Kidney glomerular epithelial cell (primary cell): ENCODE results near the gene SRCIN1.
"Not testable (repeated sequence)": the region's sequence is repeated elsewhere in the genome, so short reads cannot be mapped to it uniquely, and the experiment has no call there.

Source experiments
- DNase-seq: peaks from one replicate; lab custom pipeline; 2025; lab: John Stamatoyannopoulos, UW

SRCIN1 gene

GRCh38 chr17:38605841-38606645 is at the start of gene SRCIN1:
SRCIN1 (minus strand) TSS chr17:38605952; CDS start chr17:38605705, 247 bp downstream.
- DNase-seq = no peak

GRCh38 chr17:38654411-38655398 is 49.0 kb upstream of the SRCIN1 start:
- DNase-seq = no peak

- no peak for DNase-seq
Measured at GRCh38 chr17:38653679-38654078, 47.9 kb upstream of the SRCIN1 start.

GRCh38 chr17:38653230-38653629 is 47.5 kb upstream of the SRCIN1 start:
- DNase-seq = no peak

- DNase-seq = not testable (repeated sequence)
Measured at GRCh38 chr17:38650653-38651173, 45.0 kb upstream of the SRCIN1 start.

GRCh38 chr17:38637951-38638350 is 32.2 kb upstream of the SRCIN1 start:
- no peak for DNase-seq

- no peak for DNase-seq
Measured at GRCh38 chr17:38636054-38636453, 30.3 kb upstream of the SRCIN1 start.

- DNase-seq = no peak
Measured at GRCh38 chr17:38632334-38632733, 26.6 kb upstream of the SRCIN1 start.

GRCh38 chr17:38628441-38628840 is 22.7 kb upstream of the SRCIN1 start:
- DNase-seq = no peak

GRCh38 chr17:38627957-38628356 is 22.2 kb upstream of the SRCIN1 start:
- no peak for DNase-seq

GRCh38 chr17:38626606-38627226 is 21.0 kb upstream of the SRCIN1 start:
- peak; percentile 42 for DNase-seq

GRCh38 chr17:38625482-38625881 is 19.7 kb upstream of the SRCIN1 start:
- no peak for DNase-seq

GRCh38 chr17:38624782-38625355 is 19.1 kb upstream of the SRCIN1 start:
- not testable (repeated sequence) for DNase-seq

- no peak for DNase-seq
Measured at GRCh38 chr17:38621538-38621937, 15.8 kb upstream of the SRCIN1 start.

GRCh38 chr17:38620551-38621277 is 15.0 kb upstream of the SRCIN1 start:
- no peak for DNase-seq

GRCh38 chr17:38619937-38620550 is 14.3 kb upstream of the SRCIN1 start:
- DNase-seq = no peak

GRCh38 chr17:38619451-38619795 is 13.7 kb upstream of the SRCIN1 start:
- DNase-seq = no peak

GRCh38 chr17:38617967-38618760 is 12.4 kb upstream of the SRCIN1 start:
- no peak for DNase-seq

- DNase-seq = no peak
Measured at GRCh38 chr17:38617074-38617860, 11.5 kb upstream of the SRCIN1 start.
